ENCODE results near the gene ZNF423. TPM values are rescaled to one million over a fixed set of nuclear protein-coding genes. Genes with fewer than 3 reads are reported as not detected.

ZNF423 gene
- total RNA-seq, 4 donors from 2014 or later: 7.0 to 19.7 (median 8.4) TPM

GRCh38 chr16:49631187-49632041 lies 224.5 kb downstream of the ZNF423 start:
- H3K27me3 ChIP-seq: no peaks in the 10 kb centered on the region
- peaks cover 0 to 18% of the 10 kb centered on the region in 2 donors for H3K36me3 ChIP-seq
- ATAC-seq: no peak
- no peaks in the 10 kb centered on the region for H3K9me3 ChIP-seq
- TF ChIP-seq CTCF (IDR thresholded peaks at IDR 0.05) (no peak), POLR2A (IDR thresholded peaks at IDR 0.05) (no peak)
- H3K4me1 ChIP-seq: peaks cover 0 to 14% (median 6%) of the 10 kb centered on the region in 3 donors
- 0 to 37% methylated on average over 1 to 2 of the region's 5 CpGs for WGBS, 2 donors (ENCODE audit: low coverage in 1 of 2)
- H3K4me3 ChIP-seq: no peak overlapping the region
- no peak overlapping the region for H3K27ac ChIP-seq

- Histone ChIP-seq H3K27ac (no peak overlapping the region), H3K36me3 (peaks cover 0 to 11% of the 10 kb centered on the region in 2 donors), H3K4me1 (peaks cover 0 to 14% (median 6%) of the 10 kb centered on the region in 3 donors), H3K9me3 (no peaks in the 10 kb centered on the region), H3K27me3 (no peaks in the 10 kb centered on the region), H3K4me3 (no peak overlapping the region)
- 100% methylated on average over 1 to 2 of the region's 4 CpGs for WGBS, 2 donors (ENCODE audit: low coverage in 1 of 2)
- no peak for TF ChIP-seq CTCF (IDR thresholded peaks at IDR 0.05)
- no peak for TF ChIP-seq POLR2A (IDR thresholded peaks at IDR 0.05)
- no peak for TF ChIP-seq EP300 (IDR thresholded peaks at IDR 0.05)
- ATAC-seq: no peak
Observed at GRCh38 chr16:49630783-49631182, 225.1 kb downstream of the ZNF423 start.

- 93 to 94% methylated on average over 2 to 7 of the region's 7 CpGs for WGBS, 2 donors (ENCODE audit: low coverage in 1 of 2)
Observed at GRCh38 chr16:49629851-49630250, 226.1 kb downstream of the ZNF423 start.

GRCh38 chr16:49628148-49628547 lies 227.8 kb downstream of the ZNF423 start:
- 92 to 98% methylated on average over 3 of the region's 3 CpGs for WGBS, 2 donors (ENCODE audit: low coverage in 1 of 2)

More at GRCh38 chr16:49629851-49630250, 226.1 kb downstream of the ZNF423 start:
- ATAC-seq: no peak
- no peaks in the 10 kb centered on the region for H3K9me3 ChIP-seq
- no peaks in the 10 kb centered on the region for H3K27me3 ChIP-seq
- H3K4me1 ChIP-seq: peaks cover 0 to 14% (median 6%) of the 10 kb centered on the region in 3 donors
- peaks cover 0 to 2% of the 10 kb centered on the region in 2 donors for H3K36me3 ChIP-seq
- no peak overlapping the region for H3K27ac ChIP-seq
- no peak overlapping the region for H3K4me3 ChIP-seq
- TF ChIP-seq POLR2AphosphoS5 (IDR thresholded peaks at IDR 0.05) (no peak), EP300 (IDR thresholded peaks at IDR 0.05) (no peak), CTCF (IDR thresholded peaks at IDR 0.05) (no peak), POLR2A (IDR thresholded peaks at IDR 0.05) (no peak)

More at GRCh38 chr16:49628148-49628547, 227.8 kb downstream of the ZNF423 start:
- Histone ChIP-seq H3K36me3 (peaks cover 0 to 5% of the 10 kb centered on the region in 2 donors), H3K27ac (no peak overlapping the region), H3K27me3 (no peaks in the 10 kb centered on the region), H3K4me3 (no peak overlapping the region), H3K4me1 (peaks cover 0 to 14% (median 6%) of the 10 kb centered on the region in 3 donors), H3K9me3 (no peaks in the 10 kb centered on the region)
- TF ChIP-seq EP300 (IDR thresholded peaks at IDR 0.05) (no peak), CTCF (IDR thresholded peaks at IDR 0.05) (no peak), POLR2A (IDR thresholded peaks at IDR 0.05) (no peak), POLR2AphosphoS5 (IDR thresholded peaks at IDR 0.05) (no peak)
- ATAC-seq: no peak
